Panc1 (cell line): ENCODE results near the gene DHX8.

ENCODE experiments used
- POLR2AphosphoS5 ChIP-seq: IDR thresholded peaks from 2 replicates; pipeline ENCODE4 v1.6.1; 2012; ENCODE audit warnings: mild to moderate bottlenecking, low read depth, low read length, moderate library complexity
- REST ChIP-seq, 2 experiments: IDR thresholded peaks; 2 replicates each; pipeline ENCODE4 v1.6.1; 2011 to 2012; ENCODE audit warnings: low read depth in 2 of 2, control low read depth in 1 of 2, low read length in 1 of 2, mild to moderate bottlenecking in 1 of 2, moderate library complexity in 1 of 2; ENCODE audit not compliant: insufficient read depth in 1 of 2
- SIN3A ChIP-seq: IDR thresholded peaks from 2 replicates; pipeline ENCODE4 v1.6.1; 2012; ENCODE audit warnings: low read depth, mild to moderate bottlenecking, low read length, moderate library complexity, borderline replicate concordance; ENCODE audit not compliant: insufficient read depth
- TCF7L2 ChIP-seq: IDR thresholded peaks from 2 replicates; pipeline ENCODE4 v1.6.1; 2011; ENCODE audit warnings: mild to moderate bottlenecking, low read depth, low read length, inconsistent platforms
- TF ChIP-seq, protein P1 (sequence below): fragments of 450-650 bp; IDR thresholded peaks from 2 replicates; pipeline ENCODE4 v1.5.1; 2017; ENCODE audit warnings: mild to moderate bottlenecking

GRCh38 chr17:43468691-43469139 is 15.1 kb upstream of the DHX8 start:
- TF ChIP-seq REST (IDR thresholded peaks at IDR 0.05; ENCODE audit: insufficient read depth in 1 of 2, low read depth in 2 of 2, low read length in 1 of 2) = no peak
- TF ChIP-seq, protein P1, sequence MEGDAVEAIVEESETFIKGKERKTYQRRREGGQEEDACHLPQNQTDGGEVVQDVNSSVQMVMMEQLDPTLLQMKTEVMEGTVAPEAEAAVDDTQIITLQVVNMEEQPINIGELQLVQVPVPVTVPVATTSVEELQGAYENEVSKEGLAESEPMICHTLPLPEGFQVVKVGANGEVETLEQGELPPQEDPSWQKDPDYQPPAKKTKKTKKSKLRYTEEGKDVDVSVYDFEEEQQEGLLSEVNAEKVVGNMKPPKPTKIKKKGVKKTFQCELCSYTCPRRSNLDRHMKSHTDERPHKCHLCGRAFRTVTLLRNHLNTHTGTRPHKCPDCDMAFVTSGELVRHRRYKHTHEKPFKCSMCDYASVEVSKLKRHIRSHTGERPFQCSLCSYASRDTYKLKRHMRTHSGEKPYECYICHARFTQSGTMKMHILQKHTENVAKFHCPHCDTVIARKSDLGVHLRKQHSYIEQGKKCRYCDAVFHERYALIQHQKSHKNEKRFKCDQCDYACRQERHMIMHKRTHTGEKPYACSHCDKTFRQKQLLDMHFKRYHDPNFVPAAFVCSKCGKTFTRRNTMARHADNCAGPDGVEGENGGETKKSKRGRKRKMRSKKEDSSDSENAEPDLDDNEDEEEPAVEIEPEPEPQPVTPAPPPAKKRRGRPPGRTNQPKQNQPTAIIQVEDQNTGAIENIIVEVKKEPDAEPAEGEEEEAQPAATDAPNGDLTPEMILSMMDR = no peak
- no peak for TF ChIP-seq POLR2AphosphoS5
- no peak for TF ChIP-seq TCF7L2
- no peak for TF ChIP-seq SIN3A
